GM19043 (cell line): ENCODE results near the gene HM13.
A peak's percentile ranks its signal among the peaks of the same experiment; 100 is the strongest.
"Not testable (repeated sequence)": the region's sequence is repeated elsewhere in the genome, so short reads cannot be mapped to it uniquely, and the experiment has no call there.

Experiments
- ATAC-seq: cut with Tn5 transposase; IDR thresholded peaks from one replicate; pipeline ENCODE4 v1.9.1; 2021; ENCODE audit warnings: low read depth; ENCODE audit not compliant: unreplicated experiment

HM13 gene

DNA sequence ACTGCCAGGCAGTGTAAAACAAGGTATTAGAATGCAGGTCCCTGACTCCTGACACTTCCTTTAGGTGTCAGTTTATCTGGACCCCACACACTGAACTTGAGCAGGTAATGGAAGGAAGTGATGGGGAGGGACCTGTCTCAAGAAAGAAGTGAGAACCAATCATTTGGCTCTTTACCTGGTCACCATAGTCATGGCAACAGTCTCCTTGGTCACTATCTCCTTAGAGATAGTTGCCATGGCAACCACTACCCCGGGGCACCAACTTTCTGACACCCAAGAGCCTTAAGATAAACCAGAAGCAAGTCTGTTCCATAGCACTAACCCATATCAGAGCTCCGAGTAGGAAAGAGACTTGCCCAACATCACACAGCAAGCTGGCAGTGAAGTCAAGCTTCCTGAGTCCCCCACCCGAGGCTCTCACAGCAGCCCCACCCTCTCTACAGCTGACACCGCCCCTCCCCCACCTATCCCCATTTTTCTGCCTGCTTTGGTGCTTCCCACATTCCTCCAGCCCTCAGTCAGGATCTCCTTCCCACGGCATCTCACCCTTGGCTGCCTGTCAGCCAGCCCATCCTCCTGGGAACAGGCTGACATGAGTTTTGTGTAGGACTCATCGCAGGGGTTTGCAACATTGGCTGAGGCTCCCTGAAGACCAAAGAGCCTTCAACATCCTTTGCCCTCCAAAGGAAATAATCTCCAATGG, 16.3 kb upstream of the HM13 start:
- ATAC-seq = no peak

DNA sequence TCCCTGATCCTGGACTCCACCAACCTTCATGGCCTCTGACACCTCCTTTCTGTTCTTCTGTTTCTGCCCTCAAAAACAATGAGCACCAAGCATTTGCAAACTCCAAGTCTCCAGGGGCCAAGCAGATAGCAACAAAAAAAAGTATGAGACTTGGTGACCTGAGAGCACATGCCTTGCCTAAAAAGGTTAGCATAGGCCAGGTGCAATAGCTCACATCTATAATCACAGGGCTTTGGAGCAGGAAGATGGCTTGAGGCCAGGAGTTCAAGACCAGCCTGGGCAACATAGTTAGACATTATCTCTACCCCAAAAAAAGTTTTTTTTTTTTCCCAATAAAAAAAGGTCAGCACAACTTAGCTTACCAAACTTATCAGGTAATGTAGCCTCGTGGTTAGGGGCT, 13.7 kb upstream of the HM13 start:
- no peak for ATAC-seq

DNA sequence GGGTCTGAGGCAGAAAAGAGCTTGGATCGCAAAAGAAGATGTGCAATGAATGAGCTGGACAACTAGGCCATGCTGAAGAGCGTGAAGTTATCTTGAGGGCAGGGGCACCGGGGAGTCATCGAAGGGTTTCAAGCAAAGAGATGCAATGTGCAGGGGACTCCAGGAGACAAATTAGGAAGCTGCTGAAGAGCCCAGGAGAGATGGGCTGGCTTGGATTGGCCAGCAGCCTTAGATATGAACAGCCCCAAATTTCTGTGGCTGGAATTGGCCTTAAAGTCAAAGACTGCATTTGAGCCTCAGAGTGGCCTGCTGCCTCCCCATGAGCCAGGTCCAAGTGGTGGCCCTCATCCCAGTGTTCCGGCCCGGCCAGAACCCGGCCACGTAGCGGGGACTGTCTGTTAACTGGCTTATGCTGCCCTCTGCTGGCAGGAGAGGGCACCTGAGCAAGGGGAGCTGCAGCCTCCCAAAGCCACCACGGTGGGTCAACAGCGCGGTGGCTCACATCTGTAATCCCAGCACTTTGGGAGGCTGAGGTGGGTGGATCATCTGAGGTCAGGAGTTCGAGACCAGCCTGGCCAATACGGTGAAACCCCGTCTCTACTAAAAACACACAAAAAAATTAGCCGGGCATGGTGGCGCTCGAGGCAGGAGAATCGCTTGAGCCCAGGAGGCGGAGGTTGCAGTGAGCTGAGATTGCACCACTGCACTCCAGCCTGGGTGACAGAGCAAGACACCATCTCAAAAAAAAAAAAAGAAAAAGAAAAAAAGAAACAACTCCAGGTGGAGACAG, 11.2 kb upstream of the HM13 start:
- peak; percentile 79 for ATAC-seq

DNA sequence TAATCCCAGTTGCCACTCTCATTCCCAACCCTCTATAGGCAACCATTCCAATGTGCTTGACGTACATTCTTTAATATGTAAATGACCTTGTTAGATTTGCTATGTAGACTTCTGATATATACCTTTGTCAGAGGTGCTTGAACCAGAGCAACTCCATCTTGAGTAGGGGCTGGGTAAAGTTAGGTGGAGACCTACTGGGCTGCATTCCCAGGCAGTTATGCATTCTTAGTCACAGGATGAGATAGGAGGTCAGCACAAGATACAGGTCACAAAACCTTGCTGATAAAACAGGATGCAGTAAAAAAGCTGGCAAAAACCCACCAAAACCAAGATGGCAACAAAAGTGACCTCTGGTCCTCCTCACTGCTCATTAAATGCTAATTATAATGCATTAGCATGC, 8.3 kb upstream of the HM13 start:
- ATAC-seq = no peak

DNA sequence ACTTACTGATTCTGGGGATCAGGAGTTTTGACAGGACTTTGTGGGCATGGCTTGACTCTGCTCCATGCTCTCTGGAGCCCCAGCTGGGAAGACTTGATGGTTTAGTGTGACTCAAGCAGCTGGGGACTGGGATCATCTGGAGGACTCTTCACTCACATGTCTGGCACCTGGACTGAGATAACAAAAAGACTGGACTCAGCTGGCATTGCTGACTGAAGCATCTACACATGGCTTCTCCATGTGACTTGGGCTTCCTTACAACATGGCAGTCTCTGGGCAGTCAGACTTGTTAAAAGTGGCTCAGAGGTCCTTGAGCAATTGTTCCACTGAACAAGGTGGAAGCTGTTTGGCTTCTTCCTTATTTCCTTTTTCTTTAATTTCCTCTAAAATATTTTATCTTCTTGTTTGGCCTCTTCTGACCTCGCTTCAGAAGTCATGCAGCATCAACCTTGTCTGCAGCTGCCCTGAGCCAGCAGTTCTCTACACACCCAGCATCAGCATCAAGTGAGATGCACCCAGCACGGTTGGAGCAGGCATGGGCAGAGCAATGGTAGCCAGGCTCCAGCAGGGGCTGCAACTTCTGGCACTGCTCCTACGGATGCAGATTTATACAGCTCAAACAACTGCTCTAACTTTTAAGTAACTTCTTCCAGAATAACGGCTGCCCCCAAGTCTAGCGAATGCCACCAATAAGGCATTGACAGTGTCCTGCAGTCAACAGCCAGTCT, 5.6 kb upstream of the HM13 start:
- ATAC-seq = no peak

DNA sequence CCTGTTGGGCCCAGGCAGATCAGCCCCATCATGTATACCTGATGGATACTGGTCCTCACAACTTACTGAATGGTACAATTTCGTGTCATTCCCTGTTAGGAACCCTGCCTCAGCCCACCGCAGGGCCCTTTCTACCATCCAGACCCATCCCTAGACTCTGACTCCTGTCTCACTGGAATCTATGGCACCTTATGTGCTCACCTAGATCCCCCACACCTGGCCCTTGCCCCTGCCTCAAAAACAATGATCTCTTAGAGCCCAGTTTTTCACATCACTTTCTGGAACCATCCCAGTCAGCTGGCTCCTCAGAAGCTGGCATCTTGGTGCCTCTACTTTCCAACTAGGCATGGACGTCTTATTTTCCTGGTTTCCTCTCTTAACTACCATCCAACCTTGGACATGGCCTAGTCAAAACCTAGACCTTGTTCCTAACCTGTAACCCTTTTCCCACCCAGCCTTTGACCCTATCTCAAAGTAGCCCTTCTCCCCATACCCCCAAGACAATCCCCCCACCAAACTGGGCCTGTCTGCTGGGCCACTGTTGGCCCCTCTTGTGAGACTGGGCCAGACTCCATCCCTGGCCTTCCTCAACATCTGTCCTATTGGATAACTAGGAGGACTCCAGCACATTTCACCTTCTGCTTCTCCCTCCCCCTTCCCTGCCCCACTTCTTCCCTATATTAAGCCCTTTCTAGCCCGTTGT, 981 bp downstream of the HM13 start:
- ATAC-seq = no peak

DNA sequence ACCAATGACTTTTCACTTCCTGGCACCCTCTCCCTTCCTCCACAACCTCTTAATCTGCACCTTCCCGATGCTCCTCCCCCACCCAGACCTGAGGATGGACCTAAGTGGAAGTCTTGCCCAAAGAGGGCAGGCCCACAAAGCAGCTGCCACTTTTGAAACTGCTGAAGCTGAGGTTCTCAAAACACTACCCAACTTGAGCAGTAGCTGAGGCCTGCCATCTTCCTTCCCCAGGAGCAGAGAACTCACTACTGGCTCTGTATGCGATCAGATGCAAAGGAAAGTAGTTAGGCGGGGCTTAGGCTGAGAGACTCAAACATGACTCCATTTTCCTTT, 1.5 kb downstream of the HM13 start:
- no peak for ATAC-seq

DNA sequence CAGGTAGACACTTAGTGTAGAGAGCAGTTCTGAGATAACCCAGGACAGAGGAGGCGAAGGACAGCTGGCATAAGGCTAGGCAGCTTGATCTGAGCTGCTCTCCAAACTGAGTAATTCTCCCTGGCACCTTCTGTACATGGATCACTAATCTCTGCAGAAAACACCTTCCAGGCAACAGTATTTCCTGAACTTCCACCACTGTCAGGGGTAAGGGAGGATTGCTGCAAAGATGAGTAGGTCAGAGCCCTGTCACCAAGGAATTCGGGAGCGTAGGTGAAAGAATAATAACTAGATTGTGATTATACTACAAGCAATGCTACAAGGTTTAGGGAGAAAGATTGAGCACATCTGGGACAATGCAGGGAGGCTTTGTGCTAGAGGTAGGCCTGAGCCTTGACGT, 1.9 kb downstream of the HM13 start:
- no peak for ATAC-seq

DNA sequence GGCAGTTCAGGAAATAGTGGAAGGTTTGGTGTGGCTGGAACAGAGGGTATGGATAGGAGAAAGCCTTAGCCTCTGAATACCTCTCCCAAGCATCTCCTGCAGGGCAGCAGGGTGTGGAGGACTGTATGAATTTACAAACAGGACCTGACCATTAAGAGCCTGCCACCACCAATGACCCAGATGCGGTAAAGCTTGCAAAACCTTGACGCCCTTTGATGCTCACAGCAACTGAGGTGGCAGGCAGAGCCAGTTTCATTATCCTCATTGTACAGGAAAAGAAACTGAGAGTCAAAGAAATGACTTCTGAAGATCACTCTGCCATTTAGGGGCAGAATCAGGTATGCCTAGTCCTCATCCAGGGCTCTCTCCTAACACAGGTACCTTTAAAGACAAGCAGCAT, 2.4 kb downstream of the HM13 start:
- no peak for ATAC-seq

DNA sequence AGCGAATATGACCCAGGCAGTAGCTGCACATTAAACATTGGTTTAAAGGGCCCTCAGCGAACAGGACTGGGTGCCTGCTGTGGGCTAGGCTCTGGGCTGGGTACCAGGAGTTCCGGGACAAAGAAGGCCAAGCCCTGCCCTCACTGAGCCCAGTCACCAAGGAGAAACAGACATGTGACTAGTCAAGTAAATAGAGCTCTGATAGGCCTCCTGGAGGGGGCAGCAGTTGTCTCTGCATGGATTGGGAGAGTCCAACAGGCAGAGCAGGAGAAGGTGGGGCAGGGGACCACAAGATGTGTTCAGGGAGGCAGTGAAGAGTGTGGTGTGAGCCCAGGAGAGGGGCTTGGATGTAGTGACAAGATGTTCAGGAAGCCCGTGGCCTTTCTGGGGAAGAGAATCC, 3.1 kb downstream of the HM13 start:
- ATAC-seq = no peak

DNA sequence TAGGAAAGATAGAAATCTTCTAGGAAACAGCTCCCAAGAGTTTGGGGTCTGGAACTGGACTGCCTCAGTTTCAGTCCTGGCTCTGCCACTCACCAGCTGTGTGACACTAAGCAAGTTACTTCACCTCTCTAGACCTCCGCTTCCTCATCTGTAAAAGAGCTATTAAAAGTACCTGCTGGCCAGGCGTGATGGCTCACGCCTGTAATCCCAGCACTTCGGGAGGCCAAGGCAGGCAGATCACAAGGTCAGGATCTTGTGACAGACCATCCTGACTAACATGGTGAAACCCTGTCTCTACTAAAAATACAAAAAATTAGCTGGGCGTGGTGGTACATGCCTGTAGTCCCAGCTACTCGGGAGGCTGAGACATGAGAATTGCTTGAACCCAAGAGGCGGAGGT, 7.0 kb downstream of the HM13 start:
- ATAC-seq = not testable (repeated sequence)

DNA sequence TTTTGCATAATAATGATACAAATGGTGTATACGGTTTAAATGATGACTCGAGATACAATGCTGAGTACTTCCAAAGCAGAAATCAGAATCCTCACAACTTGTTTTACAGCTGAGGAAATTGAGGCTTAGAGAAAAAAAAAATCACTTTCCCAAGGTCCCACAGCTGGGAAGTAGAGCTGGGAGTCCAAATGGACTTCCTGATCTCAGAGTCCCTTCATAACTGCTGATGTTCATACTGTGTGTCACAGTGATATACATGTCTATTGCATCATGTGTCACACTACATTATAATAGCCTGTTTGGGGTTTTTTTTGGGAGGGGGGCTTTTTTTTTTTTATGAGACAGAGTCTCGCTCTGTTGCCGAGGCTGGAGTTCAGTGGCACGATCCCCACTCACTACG, 8.5 kb downstream of the HM13 start:
- no peak for ATAC-seq

DNA sequence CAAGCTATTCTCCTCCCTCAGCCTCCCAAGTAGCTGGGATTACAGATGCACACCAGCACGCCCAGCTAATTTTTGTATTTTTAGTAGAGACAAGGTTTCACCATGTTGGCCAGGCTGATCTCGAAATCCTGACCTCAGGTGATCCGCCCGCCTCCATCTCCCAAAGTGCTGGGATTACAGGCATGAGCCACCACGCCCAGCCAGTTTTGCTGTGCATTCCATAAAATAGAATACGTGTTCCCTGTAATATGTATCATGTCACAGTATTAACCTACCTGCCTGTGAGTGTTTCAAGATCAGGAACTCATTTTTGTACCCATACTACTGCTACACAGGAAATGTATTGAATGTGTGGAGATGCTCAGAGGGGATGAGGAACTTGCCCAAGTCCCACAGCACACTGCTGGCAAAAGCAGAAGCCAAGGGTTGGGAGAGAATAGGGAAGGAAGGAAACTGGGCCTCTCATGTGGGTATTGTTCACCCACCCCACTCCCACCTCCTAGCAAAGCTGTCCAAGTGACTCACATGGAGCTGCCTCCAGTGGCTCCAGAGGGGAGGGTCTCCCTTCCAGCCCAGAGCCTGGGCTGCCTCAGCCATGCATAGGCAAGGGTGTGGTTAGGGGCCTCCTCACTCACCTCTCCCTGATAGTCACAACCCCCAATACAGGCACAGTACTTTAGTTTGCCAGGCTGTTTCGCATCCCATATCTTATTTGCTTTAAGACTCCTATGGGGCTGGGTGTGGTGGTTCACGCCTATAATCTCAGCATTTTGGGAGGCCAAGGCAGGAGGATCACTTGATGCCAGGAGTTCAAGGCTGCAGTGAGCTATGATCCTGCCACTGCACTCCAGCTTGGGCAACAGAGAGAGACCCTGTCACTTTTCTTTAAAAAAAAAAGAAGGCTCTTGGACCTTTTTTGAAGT, 9.4 kb downstream of the HM13 start:
- no peak for ATAC-seq

DNA sequence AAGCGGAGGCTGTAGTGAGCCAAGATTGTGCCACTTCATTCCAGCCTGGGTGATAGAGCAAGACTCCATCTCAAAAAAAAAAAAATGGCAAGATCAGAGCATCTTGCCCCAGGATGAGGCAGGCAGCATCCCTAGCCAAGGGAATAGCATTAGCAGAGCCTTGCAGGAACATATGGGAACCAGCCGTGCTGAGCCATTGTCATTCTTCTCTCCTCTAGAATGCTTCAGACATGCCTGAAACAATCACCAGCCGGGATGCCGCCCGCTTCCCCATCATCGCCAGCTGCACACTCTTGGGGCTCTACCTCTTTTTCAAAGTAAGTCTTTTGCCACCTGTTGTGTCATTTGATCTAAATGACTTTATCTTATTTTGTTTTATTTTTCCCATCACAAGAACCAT, 13.0 kb downstream of the HM13 start:
- no peak for ATAC-seq

DNA sequence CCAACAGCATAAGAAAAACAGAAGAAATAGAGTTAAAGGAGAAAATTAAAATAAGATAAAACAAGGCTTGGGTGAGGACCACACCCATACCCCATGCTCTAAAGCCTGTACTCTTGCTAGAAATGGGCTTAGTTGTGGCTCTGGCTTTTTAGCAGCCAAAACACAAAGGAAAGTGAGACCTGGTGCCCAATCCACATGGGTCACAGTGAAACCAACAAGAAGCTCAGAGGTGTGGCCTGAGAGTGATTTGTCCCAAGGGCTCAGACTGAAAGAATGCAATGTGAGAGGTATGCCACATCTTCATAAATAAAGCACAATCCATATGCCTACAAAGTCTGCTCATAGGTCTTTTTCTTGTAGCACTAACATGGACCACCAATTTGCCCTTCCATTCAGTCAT, 21.1 kb downstream of the HM13 start:
- ATAC-seq = no peak

DNA sequence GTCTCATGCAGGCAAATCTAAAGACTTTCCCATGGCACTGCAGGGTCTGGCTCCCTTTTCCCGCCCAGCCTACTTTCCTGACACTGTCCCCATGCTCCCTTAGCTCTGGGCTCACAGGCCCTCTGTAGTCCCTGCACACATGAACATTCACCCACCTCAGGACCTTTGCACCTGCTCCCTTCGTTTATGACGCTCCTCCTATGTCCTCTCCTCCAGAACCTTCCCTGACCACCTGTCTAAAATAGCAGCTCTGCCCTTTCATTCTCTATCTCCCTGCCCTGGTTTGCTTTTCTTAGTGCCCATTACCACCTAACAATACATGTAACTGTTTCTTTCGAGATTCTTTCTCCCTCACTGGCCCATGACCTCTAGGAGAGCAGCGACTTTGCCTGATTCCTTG, 22.3 kb downstream of the HM13 start:
- no peak for ATAC-seq

DNA sequence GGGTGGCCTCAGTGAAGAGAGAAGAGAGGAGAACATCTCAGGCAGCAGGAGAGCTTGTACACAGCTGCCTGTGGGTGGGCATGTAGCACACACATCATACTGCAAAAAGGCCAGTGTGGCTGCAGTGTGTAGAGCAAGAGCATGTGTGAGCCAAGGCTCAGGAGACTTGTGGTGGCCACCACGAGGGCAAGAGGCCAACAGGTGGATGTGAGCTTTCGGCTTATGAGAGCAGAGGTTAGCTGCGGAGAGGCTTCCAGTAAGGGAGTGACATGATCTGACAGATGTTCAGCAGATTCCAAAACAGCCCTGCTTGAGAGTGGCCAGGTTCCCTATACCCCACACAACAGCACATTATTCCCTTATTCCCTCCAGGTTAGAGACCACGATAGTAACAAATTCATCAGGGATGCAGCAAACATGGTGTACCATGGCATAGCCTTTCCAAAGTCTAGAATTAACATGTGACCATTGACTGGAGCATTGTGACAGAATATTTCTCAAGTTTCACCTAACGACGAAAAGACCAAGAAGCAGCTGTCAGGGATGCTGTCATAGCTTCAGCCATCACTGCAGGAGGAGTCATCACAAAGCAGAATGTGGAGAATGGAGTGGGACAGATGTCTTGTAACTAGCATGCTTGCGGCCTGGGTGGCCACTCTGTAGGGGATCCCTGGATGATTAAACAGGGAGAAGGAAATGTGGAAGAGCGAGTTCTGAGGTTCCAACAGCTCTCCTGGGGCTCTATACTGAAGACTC, 23.1 kb downstream of the HM13 start:
- ATAC-seq = no peak

DNA sequence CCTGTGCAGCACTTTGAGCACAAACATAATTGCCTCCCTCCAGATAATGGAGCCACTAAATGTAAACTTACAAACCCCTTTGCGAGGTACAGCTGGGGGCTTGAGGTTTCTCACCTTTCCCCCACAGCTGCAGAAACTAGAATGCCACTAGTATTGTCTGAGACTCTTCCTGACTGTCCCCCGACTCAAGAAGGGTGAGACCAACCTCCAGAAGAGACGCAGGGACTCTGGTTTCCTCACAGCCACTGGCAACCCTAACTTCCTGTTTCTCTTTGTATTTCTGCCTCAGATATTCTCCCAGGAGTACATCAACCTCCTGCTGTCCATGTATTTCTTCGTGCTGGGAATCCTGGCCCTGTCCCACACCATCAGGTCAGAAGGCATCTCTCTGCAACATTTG, 23.6 kb downstream of the HM13 start:
- no peak for ATAC-seq

DNA sequence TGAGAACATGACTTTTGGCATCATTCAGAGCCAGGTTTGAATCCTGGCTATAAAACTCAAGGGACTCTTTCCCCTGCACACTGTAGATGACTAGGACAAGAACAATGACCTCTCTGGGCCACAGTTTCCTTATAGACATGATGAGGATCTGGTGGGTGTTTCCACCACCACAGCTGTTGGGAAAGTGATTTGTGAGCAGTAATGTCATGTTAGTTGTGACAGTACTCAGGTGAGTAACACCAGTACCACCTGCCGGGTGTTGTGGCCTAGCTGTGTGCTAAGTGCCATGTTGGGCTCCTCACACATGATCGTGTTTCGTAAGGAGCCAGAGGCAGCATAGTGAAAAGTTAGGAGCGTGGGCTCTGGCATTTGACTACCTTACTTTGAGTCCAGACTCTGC, 24.1 kb downstream of the HM13 start:
- no peak for ATAC-seq
